Measurements from ENCODE around the gene BTBD2. TPM values are rescaled to one million over a fixed set of nuclear protein-coding genes. Genes with fewer than 3 reads are reported as not detected.

The BTBD2 gene
- polyA plus RNA-seq, 1 donor from 2014 or later = 46.1 TPM

GRCh38 chr19:2043961-2044708, 28.6 kb upstream of the BTBD2 start:
- Histone ChIP-seq H3K27ac (ENCODE audit: low read length) (no peak overlapping the region), H3K27me3 (ENCODE audit: insufficient read depth, low read depth, low read length) (no peaks in the 10 kb centered on the region), H3K4me3 (ENCODE audit: low read length) (no peak overlapping the region), H3K79me2 (replicated peaks; ENCODE audit: insufficient read depth, low read length) (peaks cover 13% of the 10 kb centered on the region), H4K20me1 (ENCODE audit: insufficient read depth) (no peaks in the 10 kb centered on the region), H2AFZ (ENCODE audit: low read depth, low read length) (no peak overlapping the region), H3K9me3 (ENCODE audit: low read length) (no peaks in the 10 kb centered on the region), H3K9me2 (ENCODE audit: insufficient read depth, low read length) (no peaks in the 10 kb centered on the region), H3K9ac (ENCODE audit: low read length) (no peak overlapping the region), H3K4me2 (ENCODE audit: low read length) (no peak overlapping the region), H3F3A (ENCODE audit: insufficient read depth, low read length, poor library complexity, severe bottlenecking) (no peaks in the 10 kb centered on the region), H3K36me3 (ENCODE audit: insufficient read depth, low read length) (no peaks in the 10 kb centered on the region)
- TF ChIP-seq REST (IDR thresholded peaks at IDR 0.05; ENCODE audit: borderline replicate concordance) (no peak), EZH2 (IDR thresholded peaks at IDR 0.05; ENCODE audit: borderline replicate concordance, insufficient read depth, low read length, poor library complexity, severe bottlenecking) (no peak), RAD21 (conservative IDR thresholded peaks at IDR 0.05) (no peak), TAF1 (IDR thresholded peaks at IDR 0.05; ENCODE audit: low read depth) (no peak), POLR2AphosphoS5 (IDR thresholded peaks at IDR 0.05) (no peak), CTCF (IDR thresholded peaks at IDR 0.05; ENCODE audit: poor library complexity, severe bottlenecking) (no peak), MXI1 (conservative IDR thresholded peaks at IDR 0.05; ENCODE audit: poor library complexity, severe bottlenecking) (no peak), EP300 (conservative IDR thresholded peaks at IDR 0.05; ENCODE audit: poor library complexity, severe bottlenecking) (no peak), SMC3 (conservative IDR thresholded peaks at IDR 0.05; ENCODE audit: poor library complexity) (no peak)

DNA sequence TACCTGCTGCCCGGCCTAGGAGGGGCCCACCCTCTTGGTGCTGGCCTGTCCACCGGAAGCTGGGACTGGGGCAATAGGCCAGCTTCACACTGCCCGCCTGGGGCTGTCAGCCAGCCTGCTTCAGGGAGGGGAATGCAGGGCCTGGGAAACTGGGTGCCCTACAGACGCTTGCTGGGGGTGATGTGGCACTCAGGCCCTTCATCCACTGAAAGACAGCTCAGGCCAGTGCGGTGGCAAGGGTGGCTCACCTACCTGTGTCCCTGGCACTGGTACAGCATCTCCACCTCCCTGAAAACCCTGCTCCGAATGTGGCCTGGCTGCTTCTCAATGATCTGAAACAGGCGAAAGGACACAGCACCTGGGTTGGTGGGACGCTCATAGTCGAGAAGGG, 27.7 kb upstream of the BTBD2 start:
- no peak for TF ChIP-seq POLR2AphosphoS5 (IDR thresholded peaks at IDR 0.05)
- TF ChIP-seq CTCF (IDR thresholded peaks at IDR 0.05; ENCODE audit: poor library complexity, severe bottlenecking) = no peak
- TF ChIP-seq TAF1 (IDR thresholded peaks at IDR 0.05; ENCODE audit: low read depth) = no peak
- no peak for TF ChIP-seq EP300 (conservative IDR thresholded peaks at IDR 0.05; ENCODE audit: poor library complexity, severe bottlenecking)
- no peak for TF ChIP-seq REST (IDR thresholded peaks at IDR 0.05; ENCODE audit: borderline replicate concordance)
- TF ChIP-seq SMC3 (conservative IDR thresholded peaks at IDR 0.05; ENCODE audit: poor library complexity) = no peak
- TF ChIP-seq EZH2 (IDR thresholded peaks at IDR 0.05; ENCODE audit: borderline replicate concordance, insufficient read depth, low read length, poor library complexity, severe bottlenecking) = no peak
- no peak for TF ChIP-seq RAD21 (conservative IDR thresholded peaks at IDR 0.05)
- Histone ChIP-seq H2AFZ (ENCODE audit: low read depth, low read length) (no peak overlapping the region), H4K20me1 (ENCODE audit: insufficient read depth) (no peaks in the 10 kb centered on the region), H3K4me3 (ENCODE audit: low read length) (no peak overlapping the region), H3K79me2 (replicated peaks; ENCODE audit: insufficient read depth, low read length) (peaks cover 4% of the 10 kb centered on the region), H3K36me3 (ENCODE audit: insufficient read depth, low read length) (no peaks in the 10 kb centered on the region), H3K9me2 (ENCODE audit: insufficient read depth, low read length) (no peaks in the 10 kb centered on the region), H3K9me3 (ENCODE audit: low read length) (no peaks in the 10 kb centered on the region), H3K27ac (ENCODE audit: low read length) (no peak overlapping the region), H3K27me3 (ENCODE audit: insufficient read depth, low read depth, low read length) (no peaks in the 10 kb centered on the region), H3K9ac (ENCODE audit: low read length) (no peak overlapping the region), H3K4me2 (ENCODE audit: low read length) (no peak overlapping the region), H3F3A (ENCODE audit: insufficient read depth, low read length, poor library complexity, severe bottlenecking) (no peaks in the 10 kb centered on the region)

All from neural cell (in vitro differentiated cells).